ENCODE data around the gene UFD1.
"Not testable (repeated sequence)": the region's sequence is repeated elsewhere in the genome, so short reads cannot be mapped to it uniquely, and the experiment has no call there.

The UFD1 gene

DNA sequence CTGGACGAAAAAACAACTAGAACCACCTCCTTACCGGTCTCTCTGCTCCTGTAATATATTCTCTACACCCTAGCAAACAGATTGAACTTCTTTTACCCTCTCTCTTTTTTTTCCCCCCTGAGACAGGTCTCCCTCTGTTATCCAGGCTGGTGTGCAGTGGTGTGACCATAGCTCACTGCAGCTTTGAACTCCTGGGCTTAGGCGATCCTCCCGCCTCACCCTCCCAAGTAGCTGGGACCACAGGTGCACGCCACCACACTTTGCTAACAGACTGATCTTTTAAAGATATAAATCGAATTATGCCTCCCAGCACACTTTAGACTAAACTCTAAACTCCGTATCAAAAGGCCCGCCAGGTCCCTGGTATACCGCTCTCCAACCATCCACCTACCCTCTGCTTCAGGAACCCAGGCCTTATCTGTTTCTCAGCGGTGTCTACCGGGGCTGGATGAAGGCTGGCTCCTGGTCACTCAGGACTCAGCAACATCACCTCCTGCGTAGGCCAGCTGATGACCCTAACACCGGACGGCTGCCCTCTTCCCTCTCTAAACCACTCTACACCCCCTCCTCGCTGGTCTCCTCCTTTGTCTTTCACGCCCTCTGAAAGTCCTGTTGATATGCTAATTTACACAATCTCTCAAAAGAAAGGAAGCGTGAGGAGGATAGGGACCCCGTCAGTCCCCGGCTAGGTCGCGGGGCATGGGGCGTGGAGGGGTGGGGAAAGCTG lies 32.2 kb downstream of the UFD1 start:
- no peak for DNase-seq

GRCh38 chr22:19445279-19445982 lies 33.6 kb downstream of the UFD1 start:
- DNase-seq = not testable (repeated sequence)

DNA sequence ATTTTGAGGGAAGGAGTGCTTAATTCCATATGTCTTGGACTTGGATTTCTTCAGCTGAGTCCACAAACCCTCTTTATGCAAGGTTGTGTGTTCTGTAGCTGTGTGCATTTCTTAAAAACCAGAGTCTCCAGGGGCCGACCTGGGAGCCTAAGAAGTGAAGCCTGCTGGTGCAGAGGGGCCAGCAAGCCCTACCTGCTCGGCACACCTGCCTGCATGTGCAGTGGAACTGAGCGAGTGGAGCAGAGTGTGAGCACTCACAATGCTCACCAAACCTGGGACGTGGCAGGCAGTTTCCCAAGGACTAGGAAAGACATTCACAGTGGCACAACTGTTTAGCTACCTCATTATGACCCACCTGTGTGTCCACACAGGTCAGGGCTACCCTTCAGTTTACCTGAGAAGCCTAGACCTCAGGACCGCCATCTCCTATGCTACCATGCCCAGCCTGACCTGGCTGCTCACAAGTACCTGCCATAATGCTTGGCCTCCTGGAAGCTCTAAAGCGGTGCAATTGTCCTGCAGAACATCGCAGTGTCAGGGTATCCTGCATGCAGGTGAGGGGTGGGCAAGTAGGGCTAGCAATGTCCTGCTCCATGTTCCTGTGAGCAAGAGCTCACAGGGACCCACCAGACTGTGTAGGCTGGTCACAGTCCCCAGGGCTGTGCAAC lies 35.3 kb downstream of the UFD1 start:
- DNase-seq = no peak

DNA sequence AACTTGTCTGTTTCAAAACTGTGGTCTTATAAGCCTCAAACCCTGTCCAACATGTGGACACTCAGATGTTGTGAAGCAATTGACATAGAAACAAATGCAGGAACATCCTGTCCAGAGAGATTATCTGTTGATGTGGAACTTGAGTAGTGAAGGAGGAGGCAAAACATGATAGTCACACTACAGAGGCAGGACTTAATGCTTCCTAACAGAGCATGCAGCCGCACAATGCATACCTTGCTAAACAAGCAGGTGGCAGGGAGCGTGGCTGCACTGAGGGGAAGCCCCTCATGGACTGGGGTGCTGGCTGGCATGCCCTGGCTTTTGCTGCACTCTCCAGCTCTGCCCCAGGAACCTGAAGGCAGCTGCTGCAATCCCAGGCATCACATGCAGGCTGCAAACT lies 36.8 kb downstream of the UFD1 start:
- DNase-seq = no peak

- DNase-seq = no peak
Measured at GRCh38 chr22:19440411-19441195, 38.4 kb downstream of the UFD1 start.

DNA sequence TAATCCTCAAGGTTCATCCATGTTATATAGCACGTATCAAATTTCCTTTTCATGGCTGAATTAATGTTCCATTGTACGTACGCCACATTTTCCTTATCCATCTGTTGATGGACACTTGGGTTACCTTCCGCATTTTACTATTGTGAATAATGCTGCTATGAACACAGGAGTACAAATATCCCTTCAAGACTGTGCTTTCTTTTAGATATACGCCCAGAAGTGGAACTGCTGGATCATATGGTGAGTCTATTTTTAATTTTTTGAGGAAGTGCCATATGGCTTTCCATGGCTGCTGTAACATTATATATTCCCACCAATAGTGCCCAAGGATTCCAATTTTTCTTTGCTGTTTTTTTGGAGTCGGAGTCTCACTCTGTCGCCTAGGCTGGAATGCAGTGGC lies 40.7 kb downstream of the UFD1 start:
- no peak for DNase-seq

- not testable (repeated sequence) for DNase-seq
Measured at GRCh38 chr22:19436444-19437161, 42.4 kb downstream of the UFD1 start.

GRCh38 chr22:19434829-19435580 lies 44.0 kb downstream of the UFD1 start:
- DNase-seq = no peak

DNA sequence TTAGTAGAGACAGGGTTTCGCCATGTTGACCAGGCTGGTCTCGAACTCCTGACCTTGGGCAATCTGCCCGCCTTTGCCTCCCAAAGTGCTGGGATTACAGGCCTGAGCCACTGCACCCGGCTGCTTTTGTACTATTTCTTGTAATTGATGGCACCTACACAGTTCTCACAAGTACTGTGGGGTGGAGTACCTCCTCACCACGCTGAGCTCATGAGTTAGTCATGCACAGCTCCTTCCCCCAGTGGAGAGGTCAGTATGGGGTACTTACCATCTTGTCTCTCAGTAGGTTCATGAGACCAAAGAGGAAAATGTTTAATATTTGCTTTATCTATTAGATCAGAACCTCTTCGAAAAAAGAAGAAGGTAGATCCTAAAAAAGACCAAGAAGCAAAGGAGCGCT lies 44.6 kb downstream of the UFD1 start:
- DNase-seq = no peak

DNA sequence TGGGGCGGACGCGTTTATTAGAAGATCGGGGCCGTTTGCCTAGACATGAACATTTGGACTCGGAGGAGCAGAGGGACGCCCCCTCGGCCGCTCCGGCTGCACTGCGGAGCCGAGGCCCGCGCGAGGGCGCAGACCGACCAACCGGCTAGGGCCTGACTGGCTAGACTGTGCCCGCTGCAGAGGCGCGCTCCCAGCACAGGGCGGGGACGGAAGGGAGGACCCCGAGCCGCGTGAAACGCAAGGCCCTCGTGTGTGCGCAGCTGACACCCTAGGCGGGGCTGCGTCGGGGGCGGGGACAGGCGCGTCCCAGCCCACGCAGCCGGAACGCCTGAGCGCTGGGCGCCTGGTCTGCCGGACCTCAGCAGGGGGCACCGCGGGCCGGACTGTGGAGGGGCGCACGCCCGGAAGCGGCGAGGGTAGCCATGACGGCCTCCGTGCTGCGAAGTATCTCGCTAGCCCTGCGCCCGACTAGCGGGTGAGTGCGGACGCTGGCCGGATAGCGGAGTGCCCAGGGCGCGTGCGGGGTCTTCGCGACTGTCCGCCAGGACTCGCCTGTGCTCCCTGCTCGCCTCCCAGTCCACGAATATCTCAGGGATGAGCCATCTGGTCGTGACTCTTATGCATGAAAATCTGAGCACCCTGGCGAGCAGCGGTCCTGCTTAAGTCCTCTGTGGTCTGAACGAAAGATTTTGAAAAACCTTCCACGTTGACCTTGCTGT lies 46.7 kb downstream of the UFD1 start, which contains the start of gene MRPL40:
Gene MRPL40, plus strand, starts transcription at position 413 of the 719 bp plus-strand sequence. Its CDS starts 10 bp downstream, at position 423.
- peak; percentile 74 for DNase-seq

DNA sequence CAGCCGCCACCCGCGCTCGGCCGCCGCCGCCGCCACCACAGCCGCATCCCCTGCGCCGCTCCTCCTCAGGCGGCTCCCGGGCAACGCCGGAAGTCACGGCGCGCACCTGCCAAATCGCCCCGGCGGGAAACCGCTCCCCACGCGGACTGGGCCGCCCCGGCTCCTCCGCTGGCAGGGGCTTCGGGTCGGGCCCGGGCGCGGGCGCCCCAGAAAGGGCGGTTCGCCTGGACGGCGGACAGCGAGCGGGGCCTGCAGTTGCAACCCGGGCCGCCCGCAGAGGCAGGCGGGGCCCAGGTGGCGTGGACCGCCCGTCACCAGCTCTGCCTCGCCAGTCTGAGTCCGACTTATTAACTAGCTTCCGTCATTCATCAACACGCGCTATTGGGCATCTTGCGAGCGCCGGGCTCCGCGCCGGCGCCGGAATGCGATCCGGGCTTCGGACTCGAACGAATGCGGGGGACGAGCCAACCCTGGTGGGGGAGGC lies 47.3 kb downstream of the UFD1 start, which contains the start of gene HIRA:
Gene HIRA, minus strand, starts transcription at position 85 of the 484 bp plus-strand sequence. CDS start 257 bp downstream, outside the sequence.
- DNase-seq = peak; percentile 33

- DNase-seq = no peak
Measured at GRCh38 chr22:19430890-19431541, 48.0 kb downstream of the UFD1 start.

GRCh38 chr22:19429950-19430889 lies 48.8 kb downstream of the UFD1 start:
- DNase-seq = no peak

DNA sequence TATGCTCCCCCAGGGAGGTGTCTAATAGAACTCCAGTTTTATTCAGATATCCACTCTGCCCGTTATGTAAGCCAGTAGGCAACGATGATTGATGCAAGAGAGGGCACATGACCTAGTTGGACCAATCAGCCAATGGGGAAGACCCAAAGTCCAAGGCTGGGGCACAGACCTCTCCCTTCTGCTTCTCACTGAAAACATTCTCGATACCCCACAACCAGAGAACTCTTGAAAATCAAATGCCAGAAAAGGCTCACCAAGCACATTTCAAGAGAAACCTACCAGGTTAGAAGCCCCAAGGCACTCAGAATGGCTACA lies 54.9 kb downstream of the UFD1 start:
- no peak for DNase-seq

GRCh38 chr22:19422440-19423301 lies 56.3 kb downstream of the UFD1 start:
- DNase-seq = no peak

- no peak for DNase-seq
Measured at GRCh38 chr22:19420321-19420720, 58.7 kb downstream of the UFD1 start.

DNA sequence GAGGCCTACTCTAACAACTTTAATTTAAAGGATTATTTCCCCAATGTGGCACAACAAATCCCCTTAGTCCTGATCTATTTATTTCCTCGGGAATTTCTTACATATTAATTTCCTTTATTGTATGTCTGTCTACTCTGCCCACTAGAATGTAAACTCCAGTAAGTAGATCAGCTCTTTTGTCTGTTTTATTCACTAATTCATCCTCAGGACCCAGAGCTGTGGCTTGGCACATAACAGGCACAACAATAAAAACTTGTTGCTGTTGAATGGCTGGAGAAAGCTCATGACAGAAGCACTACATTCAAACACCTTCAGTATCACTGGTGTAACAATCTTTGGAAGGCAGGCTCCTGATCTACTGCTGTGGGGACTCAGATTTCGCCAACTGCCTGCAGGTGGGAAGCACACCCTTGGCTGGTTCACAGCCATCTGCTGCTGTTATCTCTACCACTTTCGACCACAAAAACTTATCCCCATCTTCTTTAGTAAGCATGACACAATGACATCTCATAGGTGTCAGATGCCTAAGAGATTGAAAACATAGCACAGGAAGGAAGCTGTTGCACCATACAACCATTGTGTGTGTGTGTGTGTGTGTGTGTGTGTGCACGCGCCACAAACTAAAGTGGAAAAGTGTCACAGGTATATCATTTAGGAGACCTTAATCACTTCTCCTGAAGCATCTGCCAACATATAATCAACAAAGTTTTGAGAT lies 59.4 kb downstream of the UFD1 start:
- DNase-seq = no peak

Data from NCI-H2081 treated with DMSO at 0.1 percent for 48 hours (cell line).